HG03460 (cell line): ENCODE data around the gene KCNC1.

Experiments
- ATAC-seq: cut with Tn5 transposase; IDR thresholded peaks from one replicate; pipeline ENCODE4 v1.9.1; 2021; ENCODE audit not compliant: unreplicated experiment

Gene KCNC1

DNA sequence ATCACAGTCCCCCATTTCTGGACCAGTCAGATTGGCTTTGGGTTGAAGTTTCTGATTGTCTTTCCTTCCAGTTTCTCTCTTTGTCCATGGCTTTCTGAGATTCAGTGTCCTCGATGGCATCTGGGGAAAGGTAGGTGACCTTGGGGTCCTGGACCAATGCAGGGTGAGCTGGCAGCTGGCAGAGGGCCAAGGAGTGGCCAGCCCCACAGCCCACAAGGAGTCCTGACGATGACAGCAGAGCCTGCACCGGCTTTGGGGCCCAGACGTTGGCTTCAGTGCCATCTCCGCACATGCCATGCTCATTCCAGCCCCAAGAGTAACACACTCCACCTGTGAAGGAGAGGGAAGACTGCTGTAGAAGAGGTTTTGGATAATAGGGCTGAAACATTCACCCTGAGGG lies 53.5 kb downstream of the KCNC1 start:
- ATAC-seq, result no peak

DNA sequence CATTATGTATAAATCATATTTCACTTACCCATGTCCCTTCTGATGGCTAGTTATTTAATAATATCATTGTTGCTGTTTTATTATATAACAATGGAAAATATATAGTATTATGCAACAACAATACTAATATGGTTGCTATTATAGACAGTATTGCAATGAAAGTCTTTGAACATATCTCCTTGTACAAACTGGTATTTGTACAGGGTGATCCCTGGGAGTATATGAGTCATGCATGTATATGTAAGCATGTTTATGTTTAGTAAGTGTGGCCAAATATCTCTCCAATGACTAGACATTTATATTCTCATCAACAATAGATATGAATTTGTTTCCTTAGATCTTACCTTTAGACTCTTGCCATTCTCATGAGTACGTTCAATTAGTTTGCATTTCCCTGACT lies 55.9 kb downstream of the KCNC1 start:
- ATAC-seq, result no peak

DNA sequence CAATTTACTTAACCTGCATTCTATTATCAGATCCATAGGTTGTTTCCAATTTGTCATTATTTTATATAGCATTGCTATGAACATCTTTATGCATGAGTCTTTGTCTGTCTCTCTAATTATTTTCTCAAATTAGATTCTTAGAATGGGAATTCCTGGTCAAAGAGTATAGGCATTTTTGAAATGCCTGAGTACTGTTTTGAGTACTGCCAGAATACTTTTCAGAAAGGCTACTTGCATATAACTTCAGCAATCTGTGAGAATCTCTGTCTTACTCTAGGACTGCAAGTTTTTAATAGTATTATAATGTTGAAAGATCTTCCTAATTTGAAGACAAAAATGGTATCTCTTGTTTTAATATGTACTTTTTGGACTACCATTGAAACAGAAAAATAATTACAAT lies 56.6 kb downstream of the KCNC1 start:
- no peak for ATAC-seq

DNA sequence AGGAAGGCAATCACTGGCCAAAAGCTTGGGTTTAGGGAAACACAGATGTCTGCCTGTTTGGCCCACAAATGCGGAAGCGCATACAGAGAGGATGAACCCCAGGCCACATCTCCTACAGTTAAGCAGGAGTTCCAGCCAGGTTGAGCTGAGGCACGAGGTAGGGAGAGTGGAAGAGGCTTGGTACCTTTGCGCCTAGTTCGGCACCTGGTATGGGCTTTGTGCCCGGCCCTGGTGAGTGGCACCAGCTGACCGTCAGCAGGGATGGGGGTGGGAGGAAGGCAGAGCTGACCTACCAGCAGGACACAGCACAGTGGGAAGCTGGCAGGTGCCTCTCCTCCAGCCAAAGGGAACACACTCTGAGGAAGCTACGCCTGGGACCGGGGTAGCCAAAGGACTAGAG lies 57.6 kb downstream of the KCNC1 start:
- no peak for ATAC-seq

DNA sequence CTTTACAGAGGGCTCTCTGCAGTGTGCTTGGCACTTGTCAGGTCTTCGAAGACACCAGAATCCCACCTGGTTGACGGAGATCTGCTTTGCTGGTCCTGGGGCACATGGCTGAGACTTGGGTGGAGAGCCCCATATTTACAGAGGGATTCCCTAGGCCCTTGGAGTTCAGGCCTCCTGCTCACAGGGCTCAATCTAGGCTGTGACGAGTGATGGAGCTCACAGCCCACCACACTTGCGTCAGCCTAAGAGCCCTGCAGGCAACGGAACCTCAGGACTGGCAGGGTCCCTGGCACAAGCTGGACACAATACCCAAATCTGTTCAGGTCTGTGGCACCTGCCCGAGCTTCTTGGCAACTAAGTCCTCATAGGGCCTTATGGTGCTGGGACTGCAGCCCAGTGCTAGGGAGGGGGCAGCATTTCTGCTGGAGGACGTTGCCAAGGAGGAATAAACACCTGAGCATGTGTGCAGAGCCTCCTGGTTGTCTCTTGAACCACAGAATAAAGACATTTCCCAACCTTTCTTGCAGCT lies 59.1 kb downstream of the KCNC1 start:
- no peak for ATAC-seq

DNA sequence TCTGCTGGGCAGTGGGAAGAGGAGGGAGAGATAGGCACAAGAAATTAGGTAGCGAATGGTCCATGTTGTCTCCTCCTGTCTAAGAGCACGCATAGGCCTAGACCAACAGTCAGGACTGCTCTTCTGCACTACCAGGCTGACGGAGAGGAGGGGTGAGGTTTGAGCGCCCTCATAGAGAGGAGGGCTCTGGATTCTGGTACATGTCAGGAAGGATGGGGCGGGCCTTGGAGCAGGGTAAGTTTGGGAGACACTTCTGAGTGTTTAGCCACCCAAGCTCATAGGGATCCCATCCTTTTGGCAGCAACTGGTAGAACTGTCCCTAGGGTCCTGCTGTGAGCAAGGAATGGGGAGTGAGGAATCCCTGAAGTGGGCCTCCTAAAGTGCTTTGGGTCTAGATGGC lies 60.4 kb downstream of the KCNC1 start:
- no peak for ATAC-seq

DNA sequence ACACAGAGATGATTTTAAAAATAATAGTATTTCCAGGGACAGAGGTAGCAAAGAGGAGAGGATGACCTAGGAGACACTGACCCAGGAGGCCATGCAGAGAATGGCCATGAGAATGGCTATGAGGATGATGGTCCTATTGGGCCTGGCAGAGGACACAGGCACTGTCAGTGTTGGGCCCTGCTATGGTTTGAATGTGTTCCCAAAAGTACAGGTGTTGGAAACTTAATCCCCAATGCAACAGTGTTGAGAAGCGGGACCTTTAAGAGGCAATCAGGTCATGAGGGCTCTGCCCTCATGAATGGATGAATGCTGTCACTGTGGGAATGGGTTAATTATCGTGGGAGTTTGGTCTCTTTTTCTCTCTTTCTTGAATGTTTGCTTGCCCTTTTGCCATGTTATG lies 61.6 kb downstream of the KCNC1 start:
- ATAC-seq, result no peak

DNA sequence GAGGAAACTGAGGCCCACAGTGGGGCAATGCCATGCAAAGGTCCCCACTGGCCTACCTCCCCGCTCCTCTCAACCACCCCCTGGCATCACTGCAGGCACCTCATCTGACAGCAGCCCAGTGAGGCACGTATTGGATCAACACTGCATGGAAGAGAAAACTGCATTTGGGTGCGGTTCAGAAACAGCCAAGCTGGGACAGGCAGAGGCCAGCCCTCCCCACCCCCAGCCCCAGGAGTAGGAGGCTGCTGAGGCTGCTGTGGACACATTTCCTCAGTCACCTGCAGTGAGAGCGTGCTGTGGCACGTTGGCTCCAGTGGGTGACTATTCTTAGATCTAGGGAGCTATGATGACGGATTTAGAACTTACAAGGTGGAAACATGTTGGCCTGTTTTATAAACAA lies 63.7 kb downstream of the KCNC1 start:
- ATAC-seq, result no peak

DNA sequence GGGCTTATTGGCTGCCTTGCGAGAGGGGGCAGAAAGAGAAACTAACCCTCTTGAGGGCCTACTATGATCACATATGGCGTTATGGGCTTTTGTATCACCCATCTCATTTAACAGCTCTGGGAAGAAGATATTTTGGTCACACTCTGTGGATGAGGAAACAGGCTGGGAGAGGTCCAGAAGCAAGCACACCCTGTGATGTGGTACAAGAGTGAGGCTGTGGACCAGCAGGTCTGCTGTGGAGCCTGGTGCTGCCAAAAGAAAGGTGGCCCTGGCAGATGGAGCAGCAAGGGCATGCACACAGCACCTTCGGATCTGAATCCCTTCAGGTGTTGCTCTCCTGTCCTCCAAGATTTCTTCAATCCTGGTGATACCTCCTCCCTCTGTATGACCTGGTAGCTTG lies 64.1 kb downstream of the KCNC1 start:
- no peak for ATAC-seq

DNA sequence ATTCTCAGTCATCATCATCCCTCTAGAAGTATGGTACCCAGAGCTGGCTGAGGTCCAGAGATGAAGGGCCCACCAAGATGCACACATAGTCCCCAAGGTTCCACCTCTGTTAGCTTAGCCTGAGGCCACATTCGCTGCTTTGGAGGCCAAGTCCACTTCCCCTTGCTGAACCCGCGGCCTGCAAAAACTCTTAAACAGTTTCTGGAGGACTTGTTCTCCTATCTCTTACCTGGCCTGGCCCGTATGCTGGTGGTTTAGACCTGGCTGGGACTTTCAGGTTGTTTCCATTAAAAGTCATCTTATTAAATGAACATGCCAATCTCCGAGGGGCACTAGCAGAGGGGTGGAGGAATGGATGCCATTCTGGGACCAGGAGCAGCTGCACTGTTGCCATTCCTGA lies 64.6 kb downstream of the KCNC1 start:
- no peak for ATAC-seq

DNA sequence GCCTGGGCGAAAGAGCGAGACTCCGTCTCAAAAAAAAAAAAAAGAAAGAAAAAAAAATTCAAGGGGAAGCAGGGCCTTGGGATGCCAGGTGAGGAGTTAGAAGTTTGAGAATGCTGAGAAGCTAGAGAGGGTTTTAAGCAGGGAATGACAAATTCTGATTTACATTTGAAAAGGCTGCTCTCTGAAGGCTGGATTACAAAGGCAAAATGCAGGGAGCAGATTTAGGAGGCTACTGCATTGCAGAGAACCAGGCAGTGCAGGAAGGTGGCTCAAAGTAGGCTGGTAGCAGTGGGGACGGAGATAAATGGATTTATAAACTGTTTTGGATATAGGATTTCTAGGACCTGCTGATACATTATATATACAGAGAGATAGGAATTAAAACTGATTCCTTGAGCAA lies 66.6 kb downstream of the KCNC1 start:
- ATAC-seq, result no peak

DNA sequence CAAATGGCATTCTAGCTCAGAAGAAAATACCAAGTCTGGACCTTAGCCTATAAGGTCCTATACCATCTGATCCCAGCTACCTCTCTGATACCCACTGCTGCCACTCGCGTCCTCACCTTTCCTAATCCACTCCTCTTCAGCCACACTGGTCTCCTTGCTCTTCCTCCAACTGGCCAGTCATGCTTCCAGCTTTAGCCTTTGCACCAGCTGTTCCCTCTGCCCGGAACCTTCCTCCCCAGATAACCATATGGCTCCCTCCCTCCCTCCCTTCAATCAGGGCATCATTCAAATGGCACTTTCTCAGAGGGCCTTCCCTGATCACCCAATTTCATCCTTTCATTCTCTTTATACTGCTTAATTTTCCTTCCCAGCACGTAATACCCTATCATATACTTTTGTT lies 67.9 kb downstream of the KCNC1 start:
- ATAC-seq, result no peak

DNA sequence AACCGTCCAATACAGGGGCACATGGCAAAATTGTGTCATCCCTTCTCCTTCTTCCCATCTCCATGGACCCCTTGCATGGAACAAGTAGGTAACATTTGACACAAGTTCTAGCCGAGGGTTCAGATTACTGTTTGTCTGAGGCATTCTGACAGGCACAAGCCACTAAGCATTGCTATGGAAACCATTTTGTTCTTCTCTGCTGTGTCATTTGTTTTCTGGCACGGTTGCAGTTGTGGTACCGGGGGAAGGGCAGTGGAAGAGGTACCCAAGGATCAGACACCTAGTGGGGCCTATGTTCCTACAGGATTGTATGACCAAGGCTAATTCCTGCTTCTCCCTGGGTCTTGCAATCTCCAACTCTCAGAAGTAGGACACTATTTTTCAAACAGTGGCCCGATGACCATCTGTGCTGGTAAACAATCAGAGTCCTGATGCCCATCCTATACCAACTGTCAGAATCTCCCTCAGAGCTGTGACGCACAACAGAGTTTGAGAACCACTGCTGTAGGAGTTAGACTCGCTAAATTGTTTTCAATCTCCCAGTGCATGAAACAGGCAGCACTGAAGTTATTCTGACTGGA lies 69.3 kb downstream of the KCNC1 start:
- no peak for ATAC-seq

DNA sequence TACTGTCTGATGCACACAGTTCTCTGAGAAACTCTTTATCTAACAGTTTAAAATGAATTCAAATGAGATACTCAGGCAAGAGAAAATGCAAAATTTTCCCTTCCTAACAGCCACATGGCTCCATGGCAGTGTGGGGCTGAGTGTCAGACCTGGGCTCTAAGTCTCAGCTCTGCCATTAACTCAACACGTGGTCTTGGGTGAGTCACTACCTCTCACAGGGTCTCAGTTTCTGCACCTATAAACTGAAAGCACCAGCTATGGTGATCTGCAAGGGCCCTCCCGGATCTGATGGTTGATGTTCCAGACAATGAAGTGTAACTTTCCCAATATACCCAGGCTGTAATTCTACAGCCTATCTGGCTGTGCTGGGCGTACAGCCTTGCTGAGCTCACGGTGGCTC lies 70.5 kb downstream of the KCNC1 start:
- no peak for ATAC-seq

DNA sequence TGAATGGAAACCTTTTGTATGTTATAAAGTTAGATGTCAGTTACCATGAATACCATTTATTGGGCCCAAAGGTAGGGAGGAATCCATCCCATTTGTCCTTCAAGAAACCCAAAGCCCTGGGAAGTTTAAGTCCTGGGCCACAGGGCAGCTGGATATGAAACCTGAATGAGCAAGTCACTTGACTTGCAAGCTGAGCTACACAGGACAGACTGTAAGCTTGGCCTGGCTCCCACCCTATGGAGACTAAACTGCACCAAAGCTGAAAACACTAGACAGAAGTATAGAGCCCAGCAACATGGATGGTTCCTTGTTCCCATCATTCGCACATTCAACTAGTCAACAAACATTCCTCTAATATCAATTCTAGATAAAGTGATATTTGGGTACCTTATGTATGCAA lies 71.3 kb downstream of the KCNC1 start:
- ATAC-seq, result no peak

DNA sequence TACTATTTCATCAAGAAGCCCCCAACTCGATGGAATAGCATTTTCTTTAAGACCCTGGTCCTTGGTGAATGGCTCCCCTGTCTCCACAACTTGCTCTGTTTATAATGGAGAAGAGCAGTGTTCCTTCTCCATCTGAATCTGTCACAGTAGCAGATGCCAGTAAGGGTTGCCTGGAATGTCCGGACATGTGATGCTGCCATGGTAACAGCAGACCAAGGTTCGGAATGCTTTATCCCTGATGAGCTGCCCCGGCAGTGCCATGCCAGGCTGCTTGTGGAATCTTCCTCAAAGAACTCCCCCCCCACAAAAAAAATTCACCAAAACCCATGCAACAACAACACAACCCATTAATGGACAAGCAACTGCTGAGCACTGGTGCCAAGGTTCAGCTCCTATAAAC lies 72.5 kb downstream of the KCNC1 start:
- no peak for ATAC-seq

DNA sequence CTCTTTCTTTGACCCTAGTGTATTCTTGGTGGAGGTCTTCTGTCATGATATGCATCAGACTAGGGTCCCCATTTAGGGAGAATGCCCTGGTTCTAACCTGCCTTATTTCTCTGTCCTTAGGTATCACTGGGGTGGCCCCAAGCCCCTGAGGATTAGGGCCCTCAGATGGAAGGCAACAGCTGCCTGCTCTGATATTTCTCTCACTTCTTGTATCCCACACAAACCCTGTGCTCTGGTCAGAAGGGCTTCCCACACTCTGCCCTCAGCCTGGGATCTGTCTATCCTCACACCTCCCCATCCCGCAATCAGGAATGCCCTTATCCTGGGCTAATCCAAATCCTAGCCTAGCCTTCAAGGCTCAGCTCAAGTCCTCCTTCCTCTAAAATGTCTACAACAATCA lies 75.5 kb downstream of the KCNC1 start:
- no peak for ATAC-seq

DNA sequence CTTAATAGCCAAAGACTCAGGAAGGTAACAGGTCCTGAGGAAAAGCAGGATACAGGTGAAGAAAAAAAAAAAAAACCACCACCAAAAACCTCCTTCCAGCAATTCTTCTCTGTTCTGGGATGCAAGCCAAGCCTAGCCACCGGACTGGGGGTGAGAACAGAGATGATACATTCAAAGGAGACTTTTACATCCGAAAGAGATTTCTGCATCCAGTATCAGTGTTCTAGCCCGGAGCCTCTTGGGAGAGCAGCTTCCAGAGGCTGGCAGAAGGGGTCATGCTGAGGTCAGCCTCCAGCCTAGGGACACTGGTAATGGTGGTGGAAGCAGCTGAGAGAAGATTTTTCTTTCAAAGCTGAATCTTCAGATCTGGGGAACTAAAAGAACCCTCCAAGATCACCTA lies 76.2 kb downstream of the KCNC1 start:
- ATAC-seq, result no peak

DNA sequence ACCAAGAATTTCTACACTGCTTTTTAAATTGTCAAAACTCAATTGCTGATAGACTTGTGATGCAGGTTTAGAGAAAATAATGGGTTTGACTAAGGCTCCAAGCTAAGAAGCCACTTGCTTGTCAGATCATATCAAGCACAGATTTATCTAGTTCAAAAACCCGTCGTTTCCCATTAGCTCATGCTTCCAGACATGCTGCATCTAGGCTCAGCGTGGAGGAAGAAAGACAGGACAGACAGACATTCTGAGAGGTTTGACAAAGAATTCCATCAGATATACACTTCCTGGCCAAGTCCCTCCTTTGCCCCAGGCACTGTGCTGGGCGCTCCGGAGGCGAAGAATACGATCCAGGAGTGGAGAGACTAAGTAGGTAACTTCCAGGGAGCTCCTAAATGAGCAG lies 76.8 kb downstream of the KCNC1 start:
- no peak for ATAC-seq

DNA sequence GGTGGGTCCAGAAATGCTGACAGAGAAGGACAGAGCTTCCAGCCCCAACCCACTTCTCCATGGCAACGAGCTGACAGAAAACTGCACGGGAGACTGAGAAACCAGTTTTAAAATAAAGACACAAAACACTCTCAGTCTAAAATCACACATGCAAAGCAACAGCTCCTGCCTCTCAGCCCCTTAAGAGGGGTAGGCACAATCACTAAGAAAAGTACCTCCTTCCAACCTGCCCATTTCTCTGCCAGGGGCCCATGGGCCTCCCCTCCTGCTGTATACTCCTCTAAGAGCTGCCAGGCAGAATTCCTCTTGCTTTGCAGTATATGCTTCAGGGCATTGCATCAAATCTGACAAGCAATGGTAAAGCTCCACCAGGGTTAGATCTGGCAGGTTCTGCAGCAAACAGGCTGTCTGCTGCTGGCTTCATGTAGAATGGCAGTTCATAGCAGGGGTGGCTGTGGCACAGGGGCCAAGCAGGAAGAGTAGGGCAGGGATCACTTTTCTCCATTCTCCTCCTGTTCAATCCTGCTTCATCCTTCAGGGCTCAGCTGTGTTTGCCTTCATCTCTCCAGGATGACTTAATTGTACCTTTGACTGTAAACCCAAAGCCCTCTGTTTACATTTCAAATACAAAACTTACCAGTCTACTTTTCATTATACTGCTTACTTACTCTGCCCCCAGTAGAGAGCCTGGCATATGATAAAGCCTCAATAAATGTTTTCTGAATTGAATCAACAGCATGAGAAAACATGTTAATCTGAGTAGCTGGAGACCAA lies 77.7 kb downstream of the KCNC1 start:
- ATAC-seq, result no peak

DNA sequence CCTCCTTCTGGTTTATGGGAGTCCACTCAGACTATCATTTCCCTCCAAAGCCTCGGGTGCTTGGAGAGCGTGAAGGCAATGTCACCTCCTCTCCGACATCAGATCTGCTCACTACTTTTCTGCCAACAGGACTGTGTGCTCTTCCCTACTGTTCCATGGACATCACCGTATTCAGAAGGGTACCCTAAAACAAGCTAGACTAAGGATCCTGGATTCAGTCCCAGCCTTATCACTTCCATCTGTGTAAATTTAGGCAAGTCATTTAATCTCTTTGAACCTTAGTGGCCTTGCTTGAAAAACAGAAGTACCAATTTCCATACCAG lies 78.2 kb downstream of the KCNC1 start:
- no peak for ATAC-seq

DNA sequence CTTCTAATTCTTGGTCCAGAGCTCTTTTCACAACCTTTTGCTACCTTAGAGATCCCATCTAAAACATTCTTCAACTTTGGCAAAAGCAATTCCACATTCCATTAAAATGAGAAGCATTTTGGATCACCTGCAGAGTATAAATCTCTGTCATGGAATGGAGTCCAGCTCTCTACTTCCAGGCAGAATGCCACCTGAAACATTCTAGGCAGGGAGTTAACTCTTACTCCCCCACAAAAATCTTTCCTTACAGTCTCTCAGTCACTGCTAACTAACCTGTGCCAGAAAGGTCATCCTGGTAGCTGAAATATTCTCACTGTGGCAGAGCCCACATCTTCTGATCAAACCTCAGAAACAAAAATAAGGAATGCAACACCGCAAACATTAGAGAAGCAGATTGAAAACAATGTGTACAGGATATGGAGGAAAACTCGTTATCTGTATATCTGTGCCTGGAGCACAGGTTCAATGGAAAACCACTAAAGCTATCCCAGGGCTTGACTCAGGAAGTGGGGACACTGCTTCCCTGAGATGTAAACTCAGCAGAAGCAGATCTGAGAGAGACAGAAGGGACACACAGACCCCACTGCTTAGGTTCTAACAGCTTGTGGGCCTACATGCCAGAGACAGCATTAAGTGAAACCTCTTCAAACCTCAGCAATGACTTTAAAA lies 78.9 kb downstream of the KCNC1 start:
- no peak for ATAC-seq
